Testis (tissue), 3 donors: ENCODE measurements around the gene DIO3. TPM values are rescaled to one million over a fixed set of nuclear protein-coding genes. Genes with fewer than 3 reads are reported as not detected.

ENCODE experiments used
- DNase-seq: peaks from one replicate; pipeline ENCODE4 v3.0.0-alpha.2; 2019
- H3K27ac ChIP-seq, 2 donors: fragments of 200-600 bp; sonication (generic); one replicate each; pipeline ENCODE4 v1.5.1; 2019
- H3K27me3 ChIP-seq: fragments of 200-600 bp; sonication (generic); one replicate; pipeline ENCODE4 v1.5.1; 2019
- H3K36me3 ChIP-seq: fragments of 200-600 bp; sonication (generic); one replicate; pipeline ENCODE4 v1.5.1; 2017; ENCODE audit warnings: low read depth; ENCODE audit errors: missing control alignments
- H3K4me1 ChIP-seq: fragments of 200-600 bp; sonication (generic); one replicate; pipeline ENCODE4 v1.5.1; 2019
- H3K4me3 ChIP-seq, 2 donors: fragments of 200-600 bp; sonication (generic); one replicate each; pipeline ENCODE4 v1.5.1; 2017 to 2019
- H3K9me3 ChIP-seq: fragments of 200-600 bp; sonication (generic); one replicate; pipeline ENCODE4 v1.5.1; 2017
- CTCF ChIP-seq, 3 experiments: fragments of 450-650 bp in 2 of 3; fragments of 200-600 bp in 1 of 3; sonication (generic) in 1 of 3; IDR thresholded peaks; one replicate each; pipeline ENCODE4 v1.5.1; 2016 to 2019; ENCODE audit warnings: antibody characterized with exemption in 3 of 3, mild to moderate bottlenecking in 2 of 3, moderate library complexity in 1 of 3
- POLR2A ChIP-seq: fragments of 450-650 bp; IDR thresholded peaks from one replicate; pipeline ENCODE4 v1.6.1; 2017; ENCODE audit warnings: antibody characterized with exemption, mild to moderate bottlenecking, moderate library complexity
- WGBS, 2 donors: methylation state at CpG; one replicate each; pipeline ENCODE4 v1.1.5; 2018; 5-methylcytosine and 5-hydroxymethylcytosine counted together
- intact Hi-C: fragments of 100-400 bp; cut with DNase I; formaldehyde crosslinking; loops from one replicate; pipeline ENCODE4 v1.15.1; 2023; ENCODE audit warnings: low total_unique reads
- polyA plus RNA-seq: library from polyadenylated mRNA; stranded (reverse); fragments of 350-450 nt; fragmentation: Illumina TruSeq; extraction: RNeasy Lipid Tissue Mini Kit (QIAGEN cat#74804); gene quantifications from one replicate; pipeline ENCODE4 v1.2.3, GENCODE V29; 2014; ENCODE audit warnings: low read depth, low replicate concordance; ENCODE audit not compliant: insufficient read depth
- total RNA-seq, 2 donors: library from RNA; depleted of rRNA; stranded (reverse); fragments of >200 nt; gene quantifications; one replicate each; pipeline ENCODE4 v1.2.3, GENCODE V29; 2016

The DIO3 gene
- total and polyA plus RNA-seq, 3 donors from 2014 or later, result 2.3 to 4.6 (median 2.4) TPM

- peaks cover 10% of the 10 kb centered on the region for H3K4me1 ChIP-seq
- H3K27ac ChIP-seq, result no peak overlapping the region
- H3K9me3 ChIP-seq, result no peaks in the 10 kb centered on the region
- intact Hi-C loops, result no loop called here
- DNase-seq, result no peak
- H3K4me3 ChIP-seq, result no peak overlapping the region
- no peak for TF ChIP-seq CTCF (IDR thresholded peaks at IDR 0.05)
- no peak for TF ChIP-seq POLR2A
- no peaks in the 10 kb centered on the region for H3K27me3 ChIP-seq
- no peaks in the 10 kb centered on the region for H3K36me3 ChIP-seq
- 96 to 98% methylated on average over 14 of the region's 14 CpGs for WGBS, 2 donors
Measured at GRCh38 chr14:101590616-101591015, 29.3 kb downstream of the DIO3 start.

- H3K4me3 ChIP-seq, result no peak overlapping the region
- no peaks in the 10 kb centered on the region for H3K27me3 ChIP-seq
- peak; percentile 40 for DNase-seq
- no peak for TF ChIP-seq POLR2A
- H3K4me1 ChIP-seq, result peaks cover 10% of the 10 kb centered on the region
- intact Hi-C loops, result no loop called here
- H3K36me3 ChIP-seq, result no peaks in the 10 kb centered on the region
- no peaks in the 10 kb centered on the region for H3K9me3 ChIP-seq
- WGBS, 2 donors, result 66 to 70% methylated on average over 3 to 5 of the region's 5 CpGs
- H3K27ac ChIP-seq, result no peak overlapping the region
Measured at GRCh38 chr14:101591121-101591520, 29.8 kb downstream of the DIO3 start.

GRCh38 chr14:101591582-101591981, 30.3 kb downstream of the DIO3 start:
- WGBS, 2 donors, result 90 to 91% methylated on average over 2 to 5 of the region's 5 CpGs
- Histone ChIP-seq H3K27ac (no peak overlapping the region), H3K4me3 (no peak overlapping the region), H3K4me1 (peaks cover 10% of the 10 kb centered on the region), H3K36me3 (no peaks in the 10 kb centered on the region), H3K27me3 (no peaks in the 10 kb centered on the region), H3K9me3 (no peaks in the 10 kb centered on the region)
- no peak for DNase-seq
- no peak for TF ChIP-seq CTCF (IDR thresholded peaks at IDR 0.05)
- TF ChIP-seq POLR2A, result no peak
- intact Hi-C loops, result no loop called here

GRCh38 chr14:101593411-101594238, 32.3 kb downstream of the DIO3 start:
- no peak overlapping the region for H3K27ac ChIP-seq
- H3K9me3 ChIP-seq, result no peaks in the 10 kb centered on the region
- whole genome bisulfite sequencing, 2 donors, result 95 to 96% methylated on average over 7 of the region's 7 CpGs
- DNase-seq, result no peak
- H3K27me3 ChIP-seq, result no peaks in the 10 kb centered on the region
- no peak for TF ChIP-seq POLR2A
- TF ChIP-seq CTCF (IDR thresholded peaks at IDR 0.05), result no peak
- no peak overlapping the region for H3K4me3 ChIP-seq
- H3K4me1 ChIP-seq, result peaks cover 10% of the 10 kb centered on the region
- H3K36me3 ChIP-seq, result no peaks in the 10 kb centered on the region
- intact Hi-C loops, result no loop called here

- Histone ChIP-seq H3K9me3 (no peaks in the 10 kb centered on the region), H3K27me3 (no peaks in the 10 kb centered on the region), H3K36me3 (no peaks in the 10 kb centered on the region), H3K4me3 (no peak overlapping the region), H3K4me1 (no peaks in the 10 kb centered on the region), H3K27ac (no peak overlapping the region)
- no peak for DNase-seq
- WGBS, 2 donors, result 92 to 96% methylated on average over 9 of the region's 9 CpGs
- intact Hi-C loops, result no loop called here
- TF ChIP-seq POLR2A (no peak), CTCF (IDR thresholded peaks at IDR 0.05) (no peak)
Measured at GRCh38 chr14:101594511-101595148, 33.3 kb downstream of the DIO3 start.
